Upper lobe of left lung (tissue), 4 donors: ENCODE data around the gene IDH3B.

ENCODE experiments used
- POLR2A ChIP-seq, 4 donors: fragments of 450-650 bp; IDR thresholded peaks; one replicate each; pipeline ENCODE4 v1.5.1; 2016 to 2017; ENCODE audit warnings: antibody characterized with exemption in 4 of 4, mild to moderate bottlenecking in 2 of 4
- TF ChIP-seq, protein P1 (sequence below), 6 experiments: fragments of 450-650 bp in 4 of 6; fragments of 200-600 bp in 2 of 6; sonication (generic) in 2 of 6; IDR thresholded peaks; one replicate each; pipeline ENCODE4 v1.5.1; 2016 to 2019; ENCODE audit warnings: antibody characterized with exemption in 6 of 6

DNA sequence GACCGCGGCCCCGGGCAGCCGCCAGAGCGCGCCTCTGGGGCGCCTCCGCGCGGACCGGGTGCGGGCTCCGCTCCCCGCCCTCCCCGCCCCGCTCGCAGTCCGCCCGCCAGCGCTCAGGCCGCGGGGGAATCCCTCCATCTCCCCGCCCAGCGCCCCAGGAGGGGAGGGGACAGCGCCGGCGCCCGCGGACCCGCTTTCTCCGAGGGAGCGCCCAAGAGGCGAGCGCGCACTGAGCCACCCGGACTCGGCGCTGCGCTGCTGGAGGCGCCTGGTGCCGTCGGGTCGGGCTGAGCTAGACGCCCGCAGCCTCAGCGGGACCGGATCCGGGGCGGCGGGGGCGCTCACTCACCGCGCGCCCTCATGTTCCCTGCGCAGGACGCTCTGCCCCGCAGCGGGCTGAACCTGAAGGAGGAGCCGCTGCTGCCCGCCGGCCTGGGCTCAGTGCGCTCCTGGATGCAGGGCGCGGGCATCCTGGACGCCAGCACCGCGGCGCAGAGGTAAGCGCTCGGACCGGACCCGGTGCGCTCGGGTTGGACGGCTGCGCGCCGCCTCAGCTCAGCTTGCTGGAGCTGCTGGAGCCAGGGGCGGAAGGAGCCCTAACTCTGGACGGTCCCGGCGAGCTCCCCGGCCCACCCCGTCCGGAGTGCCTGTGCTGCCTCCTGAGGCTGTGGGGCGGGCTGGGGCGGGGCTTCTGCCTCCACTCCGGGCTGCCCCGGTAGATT is 29.4 kb upstream of the IDH3B start:
- TF ChIP-seq, protein P1, sequence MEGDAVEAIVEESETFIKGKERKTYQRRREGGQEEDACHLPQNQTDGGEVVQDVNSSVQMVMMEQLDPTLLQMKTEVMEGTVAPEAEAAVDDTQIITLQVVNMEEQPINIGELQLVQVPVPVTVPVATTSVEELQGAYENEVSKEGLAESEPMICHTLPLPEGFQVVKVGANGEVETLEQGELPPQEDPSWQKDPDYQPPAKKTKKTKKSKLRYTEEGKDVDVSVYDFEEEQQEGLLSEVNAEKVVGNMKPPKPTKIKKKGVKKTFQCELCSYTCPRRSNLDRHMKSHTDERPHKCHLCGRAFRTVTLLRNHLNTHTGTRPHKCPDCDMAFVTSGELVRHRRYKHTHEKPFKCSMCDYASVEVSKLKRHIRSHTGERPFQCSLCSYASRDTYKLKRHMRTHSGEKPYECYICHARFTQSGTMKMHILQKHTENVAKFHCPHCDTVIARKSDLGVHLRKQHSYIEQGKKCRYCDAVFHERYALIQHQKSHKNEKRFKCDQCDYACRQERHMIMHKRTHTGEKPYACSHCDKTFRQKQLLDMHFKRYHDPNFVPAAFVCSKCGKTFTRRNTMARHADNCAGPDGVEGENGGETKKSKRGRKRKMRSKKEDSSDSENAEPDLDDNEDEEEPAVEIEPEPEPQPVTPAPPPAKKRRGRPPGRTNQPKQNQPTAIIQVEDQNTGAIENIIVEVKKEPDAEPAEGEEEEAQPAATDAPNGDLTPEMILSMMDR (IDR thresholded peaks at IDR 0.05) = no peak
- TF ChIP-seq POLR2A (IDR thresholded peaks at IDR 0.05) = no peak
